SU-DHL-6 (cell line): ENCODE measurements around the gene DYRK1B.

Experiments used
- H2AFZ ChIP-seq: fragments of 200-600 bp; sonication (generic); 2 replicates; pipeline ENCODE4 v1.6.1; 2014; ENCODE audit warnings: low read depth, mild to moderate bottlenecking, moderate library complexity, mixed read lengths, antibody characterized with exemption, low read length; ENCODE audit not compliant: severe bottlenecking
- H3F3A ChIP-seq: fragments of 200-600 bp; shearing (Covaris generic); 2 replicates; pipeline ENCODE4 v1.6.0; 2016; ENCODE audit warnings: antibody characterized with exemption, mild to moderate bottlenecking; ENCODE audit not compliant: insufficient read depth
- H3K27ac ChIP-seq: fragments of 200-600 bp; sonication (generic); 2 replicates; pipeline ENCODE4 v1.5.1; 2016; ENCODE audit warnings: low read depth, mild to moderate bottlenecking, low read length, moderate library complexity, mixed read lengths
- H3K27me3 ChIP-seq: fragments of 200-600 bp; sonication (generic), shearing (Covaris generic); 2 replicates; pipeline ENCODE4 v1.6.0; 2014; ENCODE audit warnings: mild to moderate bottlenecking, low read length
- H3K36me3 ChIP-seq: fragments of 200-600 bp; sonication (generic); 2 replicates; pipeline ENCODE4 v1.6.1; 2014; ENCODE audit warnings: mild to moderate bottlenecking, low read length, mixed read lengths
- H3K4me2 ChIP-seq: fragments of 300-600, 200-600 bp; shearing (Covaris generic), sonication (generic); 2 replicates; pipeline ENCODE4 v1.6.0; 2014; ENCODE audit warnings: low read length, low read depth, mild to moderate bottlenecking; ENCODE audit not compliant: poor library complexity, severe bottlenecking
- H3K4me3 ChIP-seq: fragments of 200-600 bp; sonication (generic); 2 replicates; pipeline ENCODE4 v1.5.1; 2014; ENCODE audit warnings: antibody characterized with exemption, low read length, mild to moderate bottlenecking, mixed read lengths; ENCODE audit not compliant: insufficient read depth, poor library complexity, severe bottlenecking
- H3K79me2 ChIP-seq: fragments of 200-600 bp; sonication (generic); 2 replicates; pipeline ENCODE4 v1.6.1; 2014; ENCODE audit warnings: mild to moderate bottlenecking, low read length, moderate library complexity; ENCODE audit not compliant: insufficient read depth
- H3K9ac ChIP-seq: fragments of 200-600 bp; sonication (generic); 2 replicates; pipeline ENCODE4 v1.7.0; 2014; ENCODE audit warnings: mild to moderate bottlenecking, low read length
- H3K9me2 ChIP-seq: fragments of 200-600 bp; sonication (generic); replicated peaks from 2 replicates; pipeline ENCODE4 v1.6.1; 2014; ENCODE audit warnings: low read length; ENCODE audit not compliant: insufficient read depth
- H3K9me3 ChIP-seq: fragments of 200-600 bp; sonication (generic); 2 replicates; pipeline ENCODE4 v1.6.1; 2014; ENCODE audit warnings: low read length, mixed read lengths; ENCODE audit not compliant: insufficient read depth
- H4K20me1 ChIP-seq: fragments of 200-600 bp; sonication (generic); 2 replicates; pipeline ENCODE4 v1.6.1; 2014; ENCODE audit warnings: low read depth, mild to moderate bottlenecking, antibody characterized with exemption, low read length, moderate library complexity, mixed read lengths
- CTCF ChIP-seq: fragments of 200-600 bp; sonication (generic); IDR thresholded peaks from one replicate; pipeline ENCODE4 v1.5.1; 2017; ENCODE audit warnings: antibody characterized with exemption, mild to moderate bottlenecking, low read length, moderate library complexity; ENCODE audit not compliant: insufficient read depth, poor library complexity, severe bottlenecking
- EZH2phosphoT487 ChIP-seq: fragments of 200-600 bp; sonication (generic), shearing (Covaris generic); conservative IDR thresholded peaks from 2 replicates; pipeline ENCODE4 v1.6.1; 2018; ENCODE audit warnings: mild to moderate bottlenecking, antibody characterized with exemption, low read length, moderate library complexity, mixed read lengths

DYRK1B gene

GRCh38 chr19:39805104-39805503, 28.9 kb downstream of the DYRK1B start:
- Histone ChIP-seq H3K9me3 (no peaks in the 10 kb centered on the region), H3K36me3 (no peaks in the 10 kb centered on the region), H3K27me3 (no peaks in the 10 kb centered on the region), H3F3A (no peaks in the 10 kb centered on the region), H3K4me2 (no peak overlapping the region), H3K9ac (no peak overlapping the region), H3K4me3 (no peak overlapping the region), H4K20me1 (no peaks in the 10 kb centered on the region), H3K79me2 (no peaks in the 10 kb centered on the region), H3K9me2 (no peaks in the 10 kb centered on the region), H2AFZ (no peak overlapping the region), H3K27ac (no peak overlapping the region)
- TF ChIP-seq EZH2phosphoT487: no peak
- no peak for TF ChIP-seq CTCF

- H3K79me2 ChIP-seq: no peaks in the 10 kb centered on the region
- no peak overlapping the region for H3K4me2 ChIP-seq
- H3K9me3 ChIP-seq: no peaks in the 10 kb centered on the region
- no peak overlapping the region for H3K9ac ChIP-seq
- no peaks in the 10 kb centered on the region for H3K27me3 ChIP-seq
- no peaks in the 10 kb centered on the region for H3K36me3 ChIP-seq
- no peak overlapping the region for H3K27ac ChIP-seq
- H3F3A ChIP-seq: no peaks in the 10 kb centered on the region
- no peaks in the 10 kb centered on the region for H3K9me2 ChIP-seq
- H4K20me1 ChIP-seq: no peaks in the 10 kb centered on the region
- no peak for TF ChIP-seq EZH2phosphoT487
- TF ChIP-seq CTCF: no peak
- no peak overlapping the region for H3K4me3 ChIP-seq
- no peak overlapping the region for H2AFZ ChIP-seq
These were observed 31.0 kb downstream of the DYRK1B start for GRCh38 chr19:39802958-39803357.

- no peak overlapping the region for H3K4me2 ChIP-seq
- H3K36me3 ChIP-seq: no peaks in the 10 kb centered on the region
- H3K9me3 ChIP-seq: no peaks in the 10 kb centered on the region
- TF ChIP-seq EZH2phosphoT487 (no peak), CTCF (no peak)
- no peaks in the 10 kb centered on the region for H3K9me2 ChIP-seq
- no peak overlapping the region for H3K9ac ChIP-seq
- H4K20me1 ChIP-seq: no peaks in the 10 kb centered on the region
- no peak overlapping the region for H2AFZ ChIP-seq
- no peaks in the 10 kb centered on the region for H3K27me3 ChIP-seq
- H3F3A ChIP-seq: no peaks in the 10 kb centered on the region
- H3K4me3 ChIP-seq: no peak overlapping the region
- H3K27ac ChIP-seq: no peak overlapping the region
- H3K79me2 ChIP-seq: no peaks in the 10 kb centered on the region
These were observed 36.9 kb downstream of the DYRK1B start for GRCh38 chr19:39797083-39797482.
